H1 (cell line): ENCODE results near the gene DNAJC17. TPM values are rescaled to one million over a fixed set of nuclear protein-coding genes. Genes with fewer than 3 reads are reported as not detected.

Experiments
- CTCF ChIA-PET: fragments of 300-600 bp; sonication (Branson Sonifier 250); formaldehyde crosslinking; loops from one replicate; lab custom pipeline; 2021; ENCODE audit not compliant: partially characterized antibody; lab: Charles Lee
- POLR2A ChIA-PET: fragments of 300-600 bp; sonication (Branson Sonifier 250); formaldehyde crosslinking; loops from one replicate; lab custom pipeline; 2021; ENCODE audit warnings: inconsistent platforms; ENCODE audit not compliant: partially characterized antibody; lab: Charles Lee
- DNase-seq, 2 experiments: peaks; one replicate each; pipeline versions ENCODE4 v3.0.0 to v3.0.0-alpha.2; 2010 to 2022; ENCODE audit warnings: low spot score in 2 of 2, low read depth in 1 of 2, mixed read lengths in 1 of 2
- FAIRE-seq: peaks from 2 replicates; lab custom pipeline; 2011; peaks lifted over from hg19 to GRCh38; lab: Jason Lieb, UNC
- H2AFZ ChIP-seq: 2 replicates; pipeline ENCODE4 v1.8.1; 2012; ENCODE audit warnings: low read length, inconsistent platforms
- H2AK5ac ChIP-seq: 2 replicates; pipeline ENCODE4 v1.6.1; 2013; ENCODE audit warnings: low read depth, low read length
- H2BK120ac ChIP-seq: replicated peaks from 2 replicates; pipeline ENCODE3; 2013; ENCODE audit warnings: low read depth, low read length, inconsistent platforms
- H2BK12ac ChIP-seq: 2 replicates; pipeline ENCODE4 v1.6.1; 2013; ENCODE audit warnings: low read depth, low read length
- H2BK15ac ChIP-seq: 2 replicates; pipeline ENCODE4 v1.6.1; 2013; ENCODE audit warnings: low read length
- H2BK20ac ChIP-seq: 2 replicates; pipeline ENCODE4 v1.6.1; 2013; ENCODE audit warnings: low read length
- H2BK5ac ChIP-seq: 2 replicates; pipeline ENCODE4 v1.6.1; 2013; ENCODE audit warnings: low read depth, low read length
- H3K14ac ChIP-seq: 2 replicates; pipeline ENCODE4 v1.6.1; 2013; ENCODE audit warnings: inconsistent platforms; ENCODE audit not compliant: insufficient read length
- H3K18ac ChIP-seq: 2 replicates; pipeline ENCODE4 v1.6.1; 2013; ENCODE audit warnings: low read length; ENCODE audit errors: extremely low read depth
- H3K23ac ChIP-seq: 2 replicates; pipeline ENCODE4 v1.6.1; 2013; ENCODE audit warnings: inconsistent platforms; ENCODE audit not compliant: insufficient read length
- H3K23me2 ChIP-seq: 2 replicates; pipeline ENCODE4 v1.6.1; 2013; ENCODE audit warnings: low read depth, low read length
- H3K27ac ChIP-seq: 2 replicates; pipeline ENCODE4 v1.6.1; 2011; ENCODE audit warnings: low read depth, low read length, inconsistent platforms
- H3K27me3 ChIP-seq, 4 experiments: replicated peaks in 1 of 4; 1 replicate in 1 of 4; 2 replicates in 3 of 4; pipeline versions ENCODE4 v1.6.1 to v1.8.1; 2011 to 2013; ENCODE audit warnings: low read length in 3 of 4, mild to moderate bottlenecking in 3 of 4, inconsistent platforms in 2 of 4, mixed read lengths in 2 of 4, moderate library complexity in 1 of 4; ENCODE audit not compliant: control insufficient read depth in 3 of 4, insufficient read depth in 3 of 4; ENCODE audit errors: extremely low read depth in 1 of 4
- H3K36me3 ChIP-seq, 4 experiments: 2 replicates each; pipeline versions ENCODE4 v1.6.1 to v1.8.1; 2011 to 2013; ENCODE audit warnings: mild to moderate bottlenecking in 4 of 4, low read length in 3 of 4, moderate library complexity in 2 of 4, control low read depth in 1 of 4, inconsistent platforms in 1 of 4; ENCODE audit not compliant: insufficient read depth in 4 of 4, control insufficient read depth in 2 of 4
- H3K4ac ChIP-seq: replicated peaks from 2 replicates; pipeline ENCODE3; 2013; ENCODE audit warnings: low read length, low read depth, mixed read lengths, inconsistent platforms; ENCODE audit not compliant: insufficient read length
- H3K4me1 ChIP-seq, 4 experiments: replicated peaks in 1 of 4; 1 replicate in 1 of 4; 2 replicates in 3 of 4; pipeline versions ENCODE4 v1.6.1 to v1.8.1; 2011 to 2013; ENCODE audit warnings: low read length in 3 of 4, inconsistent platforms in 2 of 4, mixed read lengths in 1 of 4; ENCODE audit not compliant: insufficient read depth in 4 of 4, control insufficient read depth in 3 of 4
- H3K4me2 ChIP-seq, 2 experiments: 2 replicates each; pipeline versions ENCODE4 v1.6.1 to v1.8.1; 2011 to 2013; ENCODE audit warnings: low read depth in 2 of 2, low read length in 2 of 2, control low read depth in 1 of 2, inconsistent platforms in 1 of 2, mild to moderate bottlenecking in 1 of 2; ENCODE audit not compliant: insufficient read depth in 1 of 2
- H3K4me3 ChIP-seq, 4 experiments: fragments of 200-600, 300-600 bp in 1 of 4; sonication (generic), shearing (Covaris generic), sonication (Bioruptor Twin) in 1 of 4; 2 replicates each; pipeline versions ENCODE4 v1.5.1 to v1.8.1; 2011 to 2016; ENCODE audit warnings: low read length in 4 of 4, low read depth in 3 of 4, control low read depth in 2 of 4, inconsistent platforms in 2 of 4, mild to moderate bottlenecking in 2 of 4, mixed read lengths in 1 of 4, moderate library complexity in 1 of 4; ENCODE audit not compliant: insufficient read depth in 2 of 4; ENCODE audit errors: extremely low read depth in 1 of 4
- H3K56ac ChIP-seq: replicated peaks from 2 replicates; pipeline ENCODE3; 2013; ENCODE audit warnings: low read depth, mild to moderate bottlenecking, mixed read lengths, low read length, inconsistent platforms; ENCODE audit not compliant: insufficient read length
- H3K79me1 ChIP-seq: 2 replicates; pipeline ENCODE4 v1.6.1; 2013; ENCODE audit warnings: low read depth, low read length, control low read depth
- H3K79me2 ChIP-seq, 2 experiments: 2 replicates each; pipeline versions ENCODE4 v1.6.1 to v1.8.1; 2012 to 2013; ENCODE audit warnings: low read length in 2 of 2, mild to moderate bottlenecking in 2 of 2, inconsistent platforms in 1 of 2; ENCODE audit not compliant: insufficient read depth in 2 of 2, control insufficient read depth in 1 of 2
- H3K9ac ChIP-seq, 4 experiments: replicated peaks in 1 of 4; 1 replicate in 1 of 4; 2 replicates in 3 of 4; pipeline versions ENCODE4 v1.6.1 to v1.8.1; 2011 to 2013; ENCODE audit warnings: low read depth in 3 of 4, low read length in 3 of 4, control low read depth in 2 of 4, mild to moderate bottlenecking in 2 of 4, moderate library complexity in 2 of 4, inconsistent platforms in 1 of 4; ENCODE audit errors: extremely low read depth in 1 of 4
- H3K9me3 ChIP-seq, 2 experiments: 2 replicates each; pipeline versions ENCODE4 v1.6.1 to v1.8.1; 2012 to 2013; ENCODE audit warnings: mild to moderate bottlenecking in 2 of 2, moderate library complexity in 2 of 2, control low read depth in 1 of 2, inconsistent platforms in 1 of 2, low read depth in 1 of 2, low read length in 1 of 2, mixed read lengths in 1 of 2; ENCODE audit not compliant: insufficient read depth in 2 of 2
- H4K20me1 ChIP-seq, 2 experiments: replicated peaks in 1 of 2; 2 replicates each; pipeline versions ENCODE3 to v1.8.1; 2011 to 2013; ENCODE audit warnings: inconsistent platforms in 2 of 2, low read length in 2 of 2, mild to moderate bottlenecking in 1 of 2; ENCODE audit not compliant: insufficient read depth in 2 of 2, control insufficient read depth in 1 of 2
- H4K5ac ChIP-seq: 2 replicates; pipeline ENCODE4 v1.6.1; 2013; ENCODE audit warnings: low read length, low read depth, mixed read lengths, inconsistent platforms; ENCODE audit not compliant: insufficient read length
- H4K8ac ChIP-seq: 2 replicates; pipeline ENCODE4 v1.8.0; 2013; ENCODE audit warnings: mild to moderate bottlenecking, moderate library complexity, low read length, inconsistent platforms; ENCODE audit not compliant: insufficient read depth; ENCODE audit errors: extremely low read depth
- H4K91ac ChIP-seq: replicated peaks from 2 replicates; pipeline ENCODE3; 2013; ENCODE audit warnings: low read length, mixed read lengths, inconsistent platforms; ENCODE audit not compliant: insufficient read length
- BACH1 ChIP-seq: IDR thresholded peaks from 2 replicates; pipeline ENCODE4 v1.6.1; 2012; ENCODE audit warnings: low read length, improper control_type of control experiment
- BRCA1 ChIP-seq: IDR thresholded peaks from 2 replicates; pipeline ENCODE4 v1.6.1; 2012; ENCODE audit warnings: low read depth, low read length, improper control_type of control experiment
- CEBPB ChIP-seq: IDR thresholded peaks from 2 replicates; pipeline ENCODE4 v1.6.1; 2012; ENCODE audit warnings: low read depth, low read length
- CREB1 ChIP-seq: IDR thresholded peaks from 2 replicates; pipeline ENCODE4 v1.6.1; 2012; ENCODE audit warnings: inconsistent platforms
- EGR1 ChIP-seq: IDR thresholded peaks from 2 replicates; pipeline ENCODE4 v1.6.1; 2011; ENCODE audit warnings: low read depth, low read length, borderline replicate concordance
- FOSL1 ChIP-seq: IDR thresholded peaks from 2 replicates; pipeline ENCODE4 v1.6.1; 2011; ENCODE audit warnings: mild to moderate bottlenecking, low read depth, low read length, moderate library complexity; ENCODE audit not compliant: insufficient read depth
- JUND ChIP-seq: IDR thresholded peaks from 2 replicates; pipeline ENCODE4 v1.6.1; 2011; ENCODE audit warnings: mild to moderate bottlenecking, improper control_type of control experiment, low read length
- KDM1A ChIP-seq: fragments of 200-600, 300-600 bp; sonication (generic); IDR thresholded peaks from 2 replicates; pipeline ENCODE4 v1.7.1; 2016; ENCODE audit warnings: mild to moderate bottlenecking, low read length, borderline replicate concordance
- RNF2 ChIP-seq: fragments of 200-900, 300-1000 bp; sonication (generic); IDR thresholded peaks from 2 replicates; pipeline ENCODE4 v1.7.1; 2016; ENCODE audit warnings: borderline replicate concordance, low read depth, mild to moderate bottlenecking, antibody characterized with exemption, low read length; ENCODE audit not compliant: poor library complexity, severe bottlenecking; ENCODE audit errors: missing control alignments
- SIRT6 ChIP-seq: IDR thresholded peaks from one replicate; pipeline ENCODE4 v1.7.1; 2012; ENCODE audit warnings: low read length, inconsistent platforms
- SRF ChIP-seq: IDR thresholded peaks from 2 replicates; pipeline ENCODE4 v1.6.1; 2011; ENCODE audit warnings: mild to moderate bottlenecking, low read depth, low read length, moderate library complexity
- TBP ChIP-seq: IDR thresholded peaks from 2 replicates; pipeline ENCODE4 v1.6.1; 2011; ENCODE audit warnings: low read depth, low read length, improper control_type of control experiment
- TCF12 ChIP-seq: IDR thresholded peaks from 2 replicates; pipeline ENCODE4 v1.6.1; 2011; ENCODE audit warnings: low read depth, mild to moderate bottlenecking, low read length
- WGBS, 2 experiments: shearing (Covaris generic) in 1 of 2; methylation state at CpG; one replicate each; pipeline versions ENCODE4 v1.1.6 to v1.1.7; 2013 to 2015; ENCODE audit warnings: low lambda C conversion rate in 2 of 2, mixed read lengths in 2 of 2, inconsistent platforms in 1 of 2, low coverage in 1 of 2, missing lambda C conversion rate in 1 of 2; ENCODE audit not compliant: insufficient replicate concordance in 2 of 2, insufficient coverage in 1 of 2, insufficient read length in 1 of 2; ENCODE audit errors: extremely low coverage in 1 of 2, missing lambda C conversion rate in 1 of 2; 5-methylcytosine and 5-hydroxymethylcytosine counted together
- polyA plus RNA-seq, 7 experiments: library from polyadenylated mRNA; depleted of rRNA in 3 of 7; stranded (reverse) in 5 of 7; unstranded in 2 of 7; fragments of >200 nt in 5 of 7; fragments of 200-250 nt in 2 of 7; gene quantifications; 1 replicate in 5 of 7; 2 replicates in 1 of 7; 4 replicates in 1 of 7; pipeline versions ENCODE4 v1.2.1 to v1.2.3, GENCODE V29; 2011 to 2013; ENCODE audit warnings: missing spikeins in 2 of 7, mixed read lengths in 2 of 7
- total RNA-seq: library from RNA; stranded (reverse); fragmentation: NEBNext Ultra II Directional; extraction: Animal tissue kit (Norgen Biotek cat#: 25700); gene quantifications from 2 replicates; pipeline ENCODE4 v1.2.1, GENCODE V29; 2021
- TF ChIP-seq, protein P1 (sequence below): IDR thresholded peaks from 2 replicates; pipeline ENCODE4 v1.6.1; 2011; ENCODE audit warnings: low read length, improper control_type of control experiment

Gene DNAJC17
- total and polyA plus RNA-seq, 2 of the 8 experiments (the other 6 are each of a cell fraction or from before 2014, with no cell fraction given), result 39.5 to 45.4 TPM

DNA sequence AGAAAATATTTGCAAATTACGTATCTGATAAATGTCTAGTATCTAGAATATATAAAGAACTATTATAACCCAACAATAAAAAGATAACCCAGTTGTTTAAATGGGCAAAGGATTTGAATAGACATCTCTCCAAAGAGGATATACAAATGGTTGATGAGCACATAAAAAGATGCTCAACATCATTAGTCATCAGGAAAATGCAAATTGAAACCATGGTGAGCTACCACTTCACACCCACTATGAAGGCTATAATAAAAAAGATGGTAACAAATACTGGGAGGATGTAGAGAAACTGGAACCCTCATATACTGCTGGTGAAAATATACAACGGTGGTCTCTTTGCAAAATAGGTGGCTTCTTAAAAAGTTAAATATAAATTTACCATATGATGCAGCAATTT, 84.3 kb downstream of the DNAJC17 start:
- DNase-seq, result no peak
- POLR2A ChIA-PET, result interaction anchor here (1.1 to 1.7 kb wide), 2 partner anchors 17 to 19 kb away, joined by 3 read pairs; no protein-coding TSS in a partner anchor
- Histone ChIP-seq H4K91ac (no peak overlapping the region), H3K4me1 (no peaks in the 10 kb centered on the region), H3K23ac (no peak overlapping the region), H2BK15ac (no peak overlapping the region), H3K4me2 (no peak overlapping the region), H3K79me2 (no peaks in the 10 kb centered on the region), H3K27ac (no peak overlapping the region), H3K56ac (no peak overlapping the region), H3K18ac (no peak overlapping the region), H3K9ac (no peak overlapping the region), H3K79me1 (no peaks in the 10 kb centered on the region), H3K23me2 (no peaks in the 10 kb centered on the region), H3K4ac (no peak overlapping the region), H2BK120ac (no peak overlapping the region), H2BK5ac (no peak overlapping the region), H4K20me1 (no peaks in the 10 kb centered on the region), H2BK12ac (no peak overlapping the region), H4K8ac (no peak overlapping the region), H3K14ac (no peak overlapping the region), H3K36me3 (peaks cover 3 to 36% (median 10%) of the 10 kb centered on the region in 4 experiments; a peak in 7 of 8 replicates), H2AK5ac (no peak overlapping the region), H3K4me3 (no peak overlapping the region), H2BK20ac (no peak overlapping the region), H3K27me3 (no peaks in the 10 kb centered on the region), H4K5ac (no peak overlapping the region), H3K9me3 (no peaks in the 10 kb centered on the region), H2AFZ (no peak overlapping the region)
- CTCF ChIA-PET, result interaction anchor here (0.8 to 1.8 kb wide), 6 partner anchors 17 to 169 kb away, joined by 3 to 7 read pairs (median 6); no protein-coding TSS in a partner anchor
- no peak for FAIRE-seq
- 86% methylated on average over 2 of the region's 2 CpGs; no CpG with 5 or more reads in 1 of the 2 experiments for WGBS, 2 experiments
- no peak for TF ChIP-seq EGR1
- TF ChIP-seq TBP, result no peak
- no peak for TF ChIP-seq SRF
- no peak for TF ChIP-seq RNF2
- no peak for TF ChIP-seq BRCA1
- TF ChIP-seq BACH1, result no peak
- TF ChIP-seq, protein P1, sequence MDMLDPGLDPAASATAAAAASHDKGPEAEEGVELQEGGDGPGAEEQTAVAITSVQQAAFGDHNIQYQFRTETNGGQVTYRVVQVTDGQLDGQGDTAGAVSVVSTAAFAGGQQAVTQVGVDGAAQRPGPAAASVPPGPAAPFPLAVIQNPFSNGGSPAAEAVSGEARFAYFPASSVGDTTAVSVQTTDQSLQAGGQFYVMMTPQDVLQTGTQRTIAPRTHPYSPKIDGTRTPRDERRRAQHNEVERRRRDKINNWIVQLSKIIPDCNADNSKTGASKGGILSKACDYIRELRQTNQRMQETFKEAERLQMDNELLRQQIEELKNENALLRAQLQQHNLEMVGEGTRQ, result no peak
- no peak for TF ChIP-seq FOSL1
- TF ChIP-seq CREB1, result no peak
- TF ChIP-seq SIRT6, result no peak
- TF ChIP-seq CEBPB, result no peak
- TF ChIP-seq TCF12, result no peak
- TF ChIP-seq KDM1A, result no peak
- TF ChIP-seq JUND, result no peak
